HAP-1 (cell line): Measurements from ENCODE around the gene RCOR1.

Source experiments
- DNase-seq, 2 experiments: peaks; one replicate each; pipeline ENCODE4 v3.0.0-alpha.2; 2016 to 2020; ENCODE audit warnings: low spot score in 2 of 2
- H3K27me3 ChIP-seq: fragments of 250-450 bp; sonication (Bioruptor Pico); 2 replicates; pipeline ENCODE4 v1.5.1; 2020; ENCODE audit warnings: low read depth, mild to moderate bottlenecking, moderate library complexity
- H3K36me3 ChIP-seq: fragments of 250-450 bp; sonication (Bioruptor Pico); replicated peaks from 2 replicates; pipeline ENCODE4 v1.5.1; 2020; ENCODE audit warnings: mild to moderate bottlenecking
- H3K4me1 ChIP-seq: fragments of 250-450 bp; sonication (Bioruptor Pico); 2 replicates; pipeline ENCODE4 v1.5.1; 2020; ENCODE audit warnings: mild to moderate bottlenecking
- H3K4me3 ChIP-seq: fragments of 250-450 bp; sonication (Bioruptor Pico); 2 replicates; pipeline ENCODE4 v1.5.1; 2020; ENCODE audit warnings: mild to moderate bottlenecking, moderate library complexity
- H3K9me3 ChIP-seq: fragments of 250-450 bp; sonication (Bioruptor Pico); 2 replicates; pipeline ENCODE4 v1.5.1; 2020; ENCODE audit warnings: mild to moderate bottlenecking, moderate library complexity
- in situ Hi-C: fragments of 300-500 bp; cut with MboI; formaldehyde crosslinking; loops from 3 replicates; pipeline ENCODE4 v1.14.3; 2020; ENCODE audit warnings: low sequenced_read_pairs, inconsistent platforms, mixed read lengths

RCOR1 gene

DNA sequence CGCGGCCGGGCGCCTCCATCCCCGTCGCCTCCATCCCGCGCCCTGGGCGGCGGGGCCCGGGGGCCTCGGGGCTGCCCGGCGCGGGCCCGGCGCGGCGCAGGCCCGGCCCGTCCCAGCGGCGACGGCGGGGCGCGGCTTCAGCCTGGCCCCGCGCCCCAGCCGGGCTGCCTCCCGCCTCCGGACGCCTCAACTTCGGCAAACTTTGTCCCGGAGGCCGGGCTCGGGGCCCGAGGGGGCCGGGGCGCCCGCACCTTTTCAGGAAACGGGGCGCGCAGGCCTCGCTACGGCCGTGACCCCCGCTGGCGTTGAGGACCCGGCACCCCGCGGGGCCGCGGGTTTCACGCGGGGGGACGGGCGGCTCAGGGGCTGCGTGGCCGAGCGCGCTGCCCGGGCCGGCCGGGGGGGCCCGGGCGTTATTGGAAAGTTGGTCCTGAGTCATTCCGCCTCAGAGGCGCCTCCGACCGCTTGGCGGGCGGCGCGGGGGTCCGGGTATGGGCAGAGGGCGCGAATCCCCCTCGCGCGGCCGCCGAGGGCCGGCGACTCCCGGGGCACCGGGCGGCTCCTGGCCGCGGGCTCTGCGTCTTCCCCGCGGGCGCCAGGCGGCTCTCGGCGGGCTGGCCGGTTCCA lies 185.4 kb downstream of the RCOR1 start:
- Histone ChIP-seq H3K4me3 (peak overlapping the region; percentile 66), H3K36me3 (no peaks in the 10 kb centered on the region; the same call in 1 of the 2 replicates), H3K27me3 (no peaks in the 10 kb centered on the region), H3K9me3 (no peaks in the 10 kb centered on the region), H3K4me1 (peaks cover 20% of the 10 kb centered on the region)
- in situ Hi-C loops: loop anchor here (10.0 kb wide), 1 partner anchor 137 kb away; no protein-coding TSS in a partner anchor
- DNase-seq: no peak

DNA sequence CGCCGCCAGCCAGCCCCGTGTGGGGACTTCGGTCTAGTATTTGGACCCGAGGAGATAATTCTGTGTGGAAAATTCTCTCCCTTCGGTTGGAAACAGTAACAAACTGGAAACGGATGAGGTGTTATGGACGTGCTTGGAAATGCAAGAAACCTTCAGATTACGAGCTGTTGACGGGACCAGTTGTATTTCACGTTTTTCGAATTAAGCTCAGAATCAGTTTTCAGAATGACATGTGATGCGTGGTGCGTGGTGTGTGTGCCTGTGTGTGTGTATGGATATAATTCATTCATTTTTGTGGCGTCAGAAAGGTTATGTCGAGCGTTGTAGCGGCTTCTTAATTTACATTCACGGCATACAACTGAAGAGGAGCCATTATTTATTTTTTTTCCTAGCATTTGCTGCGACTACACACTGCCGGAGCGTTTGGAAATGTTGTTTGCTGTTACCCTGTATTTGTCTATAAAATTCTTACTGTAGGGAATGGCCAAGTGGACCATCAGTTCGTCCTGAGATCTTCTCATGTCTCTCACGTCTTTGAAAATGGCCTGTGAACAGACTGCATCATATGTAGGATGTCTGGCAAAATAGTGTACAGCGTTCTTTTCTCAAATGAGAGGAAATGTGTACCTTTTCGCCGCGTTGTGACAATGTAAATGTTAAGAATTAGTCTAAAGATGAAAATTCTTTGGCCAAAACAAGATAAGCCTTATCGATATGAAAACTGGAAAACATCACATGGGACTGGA lies 186.1 kb downstream of the RCOR1 start:
- H3K4me3 ChIP-seq: peak overlapping the region; percentile 66
- no peak for DNase-seq
- no peaks in the 10 kb centered on the region; the same call in 1 of the 2 replicates for H3K36me3 ChIP-seq
- in situ Hi-C loops: loop anchor here (10.0 kb wide), 1 partner anchor 136 kb away; no protein-coding TSS in a partner anchor
- H3K27me3 ChIP-seq: no peaks in the 10 kb centered on the region
- peaks cover 27% of the 10 kb centered on the region for H3K4me1 ChIP-seq
- H3K9me3 ChIP-seq: no peaks in the 10 kb centered on the region

DNA sequence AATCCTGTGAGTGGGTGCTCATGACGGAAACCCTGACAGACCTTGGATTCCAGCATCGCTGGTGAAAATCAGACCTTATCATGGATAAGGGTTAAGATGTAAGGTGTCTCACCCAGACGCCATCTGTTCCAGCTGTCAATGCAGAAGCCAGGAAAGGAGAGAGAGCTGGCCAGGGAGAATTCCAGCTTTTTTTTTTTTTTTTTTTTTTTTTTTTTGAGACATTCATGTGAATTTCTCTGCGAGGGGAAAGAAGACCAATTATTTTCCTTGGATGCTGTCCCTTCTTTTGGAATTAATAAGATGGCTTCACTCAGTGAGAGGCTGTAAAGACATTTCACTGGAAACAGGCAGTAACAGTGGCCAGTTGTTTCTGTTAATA lies 186.6 kb downstream of the RCOR1 start:
- H3K9me3 ChIP-seq: no peaks in the 10 kb centered on the region
- H3K27me3 ChIP-seq: no peaks in the 10 kb centered on the region
- peak overlapping the region; percentile 66 for H3K4me3 ChIP-seq
- in situ Hi-C loops: loop anchor here (10.0 kb wide), 1 partner anchor 136 kb away; no protein-coding TSS in a partner anchor
- peaks cover 32% of the 10 kb centered on the region for H3K4me1 ChIP-seq
- DNase-seq: no peak
- no peaks in the 10 kb centered on the region; the same call in 1 of the 2 replicates for H3K36me3 ChIP-seq

DNA sequence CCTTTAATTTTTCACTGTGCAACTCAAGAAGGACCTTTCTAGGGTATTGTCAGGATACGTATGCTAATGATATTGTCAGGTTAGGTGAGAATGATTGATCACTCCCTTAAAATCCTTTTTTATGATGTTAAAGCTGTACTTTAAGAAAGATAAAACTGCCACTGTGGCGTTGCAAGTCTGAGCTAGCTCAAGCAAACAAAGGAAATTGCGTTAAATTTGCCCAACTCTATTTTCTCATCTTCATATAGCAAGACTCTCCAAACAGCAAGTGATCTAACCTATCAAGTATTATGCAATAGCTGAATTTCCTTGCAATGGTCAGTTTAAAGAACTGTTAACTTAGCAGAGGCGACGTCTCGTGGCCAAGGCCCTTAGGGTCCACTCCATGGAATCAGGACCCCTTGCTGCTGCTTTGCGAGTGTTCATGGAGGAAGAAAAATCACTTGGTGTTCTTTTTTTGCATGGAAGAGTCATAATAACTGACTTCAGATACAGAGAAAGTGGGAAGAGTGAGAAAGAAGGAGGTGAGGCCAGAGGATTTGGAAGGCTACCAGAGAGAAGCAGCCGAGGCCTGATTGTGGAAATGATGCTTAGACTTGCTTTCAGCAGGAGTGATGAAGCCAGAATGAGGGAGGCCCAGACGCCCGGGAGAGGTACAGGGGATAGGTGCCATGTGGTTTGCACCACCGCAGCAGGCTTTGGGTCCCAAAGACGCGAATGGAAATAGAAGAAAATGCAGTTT lies 187.3 kb downstream of the RCOR1 start:
- peak overlapping the region; percentile 66 for H3K4me3 ChIP-seq
- in situ Hi-C loops: loop anchor here (10.0 kb wide), 1 partner anchor 135 kb away; no protein-coding TSS in a partner anchor

More for the DNA sequence above, 187.3 kb downstream of the RCOR1 start:
- Histone ChIP-seq H3K9me3 (no peaks in the 10 kb centered on the region), H3K36me3 (no peaks in the 10 kb centered on the region; the same call in 1 of the 2 replicates), H3K4me1 (peaks cover 34% of the 10 kb centered on the region), H3K27me3 (no peaks in the 10 kb centered on the region)
- DNase-seq: peak; percentile 64 to 94
